Activated CD4-positive, alpha-beta T cell treated with anti-CD3 and anti-CD28 coated beads, Interleukin-2, amount 10 ng/mL, durations not matched to agents 7 days and 5 days (primary cell): ENCODE measurements around the gene ATP10B. TPM values are rescaled to one million over a fixed set of nuclear protein-coding genes. Genes with fewer than 3 reads are reported as not detected.

Experiments used
- CTCF ChIA-PET: fragments of 350-600 bp; sonication (Branson Sonifier 250); formaldehyde crosslinking; loops from one replicate; lab custom pipeline; 2021; ENCODE audit warnings: antibody characterized with exemption; lab: Charles Lee
- POLR2A ChIA-PET: fragments of 350-600 bp; sonication (Branson Sonifier 250); formaldehyde crosslinking; loops from one replicate; lab custom pipeline; 2021; ENCODE audit warnings: antibody characterized with exemption; lab: Charles Lee
- DNase-seq: peaks from one replicate; pipeline ENCODE4 v3.0.0-alpha.2; 2020
- H3K27ac Mint-ChIP-seq: one replicate; pipeline ENCODE4 v1.8.0; 2021; ENCODE audit warnings: mild to moderate bottlenecking, moderate library complexity, mixed read lengths
- H3K27me3 Mint-ChIP-seq: one replicate; pipeline ENCODE4 v1.8.0; 2021; ENCODE audit warnings: mixed read lengths
- H3K36me3 Mint-ChIP-seq: one replicate; pipeline ENCODE4 v1.8.0; 2021; ENCODE audit warnings: low read depth, mixed read lengths
- H3K4me1 Mint-ChIP-seq: one replicate; pipeline ENCODE4 v1.8.0; 2021; ENCODE audit warnings: mixed read lengths
- H3K4me3 Mint-ChIP-seq: one replicate; pipeline ENCODE4 v1.8.0; 2021; ENCODE audit warnings: mild to moderate bottlenecking, moderate library complexity, mixed read lengths
- H3K9me3 Mint-ChIP-seq: one replicate; pipeline ENCODE4 v1.8.0; 2021; ENCODE audit warnings: mixed read lengths
- total RNA-seq, 2 experiments: library from RNA; stranded (reverse); gene quantifications; one replicate each; pipeline ENCODE4 v1.2.3, GENCODE V29; 2021

Gene ATP10B
- total RNA-seq, 2 experiments from 2014 or later, result not detected

DNA sequence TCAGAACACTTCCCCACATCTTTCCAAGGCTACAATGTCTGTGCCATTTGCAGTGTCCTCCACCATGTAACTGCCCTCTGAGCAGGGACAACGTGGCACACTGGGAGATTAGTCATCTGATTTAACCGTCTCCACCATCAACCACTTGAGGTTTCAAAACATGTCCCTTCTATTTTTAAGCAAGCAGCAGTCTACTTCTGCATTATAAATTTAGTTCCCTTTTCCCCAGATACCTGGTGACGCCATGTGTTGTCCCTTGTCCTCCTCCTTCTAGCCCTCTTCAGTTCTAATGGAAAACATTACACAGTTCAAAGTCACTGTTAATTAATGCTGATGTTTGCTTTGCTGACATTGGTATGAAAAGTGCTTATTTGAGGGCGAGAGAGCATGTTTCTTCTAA is 52.8 kb downstream of the ATP10B start:
- ChIA-PET CTCF (no interaction called here), POLR2A (no interaction called here)
- no peaks in the 10 kb centered on the region for H3K4me1 Mint-ChIP-seq

GRCh38 chr5:160797020-160797419 is 55.0 kb downstream of the ATP10B start:
- POLR2A ChIA-PET, result no interaction called here
- H3K27ac Mint-ChIP-seq, result no peak overlapping the region
- CTCF ChIA-PET, result interaction anchor here (1.0 kb wide), 1 partner anchor 577 kb away, joined by 3 read pairs; no protein-coding TSS in a partner anchor
- no peak overlapping the region for H3K4me3 Mint-ChIP-seq
- DNase-seq, result no peak
- no peaks in the 10 kb centered on the region for H3K27me3 Mint-ChIP-seq
- no peaks in the 10 kb centered on the region for H3K9me3 Mint-ChIP-seq
- H3K36me3 Mint-ChIP-seq, result no peaks in the 10 kb centered on the region
- H3K4me1 Mint-ChIP-seq, result no peaks in the 10 kb centered on the region

More for the DNA sequence above, 52.8 kb downstream of the ATP10B start:
- Mint-ChIP-seq H3K9me3 (no peaks in the 10 kb centered on the region), H3K27me3 (no peaks in the 10 kb centered on the region), H3K4me3 (no peak overlapping the region), H3K27ac (no peak overlapping the region), H3K36me3 (no peaks in the 10 kb centered on the region)
- DNase-seq, result no peak

GRCh38 chr5:160793530-160793899 is 58.5 kb downstream of the ATP10B start:
- Mint-ChIP-seq H3K27me3 (peaks cover 3% of the 10 kb centered on the region), H3K27ac (no peak overlapping the region), H3K9me3 (no peaks in the 10 kb centered on the region), H3K4me3 (no peak overlapping the region), H3K4me1 (no peaks in the 10 kb centered on the region), H3K36me3 (no peaks in the 10 kb centered on the region)
- POLR2A ChIA-PET, result no interaction called here
- CTCF ChIA-PET, result no interaction called here
- DNase-seq, result no peak

DNA sequence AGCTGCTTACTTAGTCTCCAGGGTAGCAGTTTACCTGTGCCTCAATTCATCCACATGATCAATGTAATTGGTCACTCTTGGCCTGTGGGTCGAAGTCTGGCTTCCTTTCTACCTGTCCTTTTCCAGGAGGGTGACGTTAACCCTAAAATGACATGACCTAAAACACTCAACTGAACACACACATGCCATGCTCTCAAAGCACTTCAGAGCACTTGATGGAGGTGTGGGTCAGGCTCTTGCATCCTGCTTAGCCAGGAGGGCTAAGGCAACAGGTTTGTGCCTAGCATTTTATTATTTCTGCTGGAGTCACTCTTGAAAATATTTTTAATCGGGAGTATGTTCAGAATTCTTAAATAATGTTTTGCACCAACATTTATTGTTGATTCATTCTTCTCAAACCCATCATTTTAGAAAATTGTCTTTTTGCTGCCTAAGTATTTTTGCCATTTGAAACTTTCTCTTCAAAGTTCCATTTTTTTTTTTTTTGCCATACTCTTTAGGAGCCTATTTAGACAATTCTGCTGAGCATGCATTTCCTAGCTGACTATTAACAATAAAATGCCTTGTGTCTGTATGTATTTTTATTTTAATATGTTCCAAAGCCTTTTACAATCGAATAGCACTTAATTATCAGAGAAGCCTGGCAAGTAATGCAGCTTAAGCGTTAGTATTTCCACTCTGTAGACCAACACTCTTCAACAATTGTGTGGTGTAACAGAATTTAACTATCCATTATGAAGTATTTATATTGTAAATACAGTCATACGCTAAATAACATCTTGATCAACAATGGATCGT is 59.1 kb downstream of the ATP10B start:
- H3K4me1 Mint-ChIP-seq, result no peaks in the 10 kb centered on the region
- peaks cover 3% of the 10 kb centered on the region for H3K27me3 Mint-ChIP-seq
- no peaks in the 10 kb centered on the region for H3K9me3 Mint-ChIP-seq
- DNase-seq, result no peak
- CTCF ChIA-PET, result no interaction called here
- POLR2A ChIA-PET, result no interaction called here
- H3K27ac Mint-ChIP-seq, result no peak overlapping the region
- no peaks in the 10 kb centered on the region for H3K36me3 Mint-ChIP-seq
- no peak overlapping the region for H3K4me3 Mint-ChIP-seq

GRCh38 chr5:160792281-160792680 is 59.7 kb downstream of the ATP10B start:
- Mint-ChIP-seq H3K27me3 (peaks cover 3% of the 10 kb centered on the region), H3K36me3 (no peaks in the 10 kb centered on the region), H3K4me3 (no peak overlapping the region), H3K27ac (no peak overlapping the region), H3K9me3 (no peaks in the 10 kb centered on the region), H3K4me1 (no peaks in the 10 kb centered on the region)
- no peak for DNase-seq
- ChIA-PET CTCF (no interaction called here), POLR2A (no interaction called here)

DNA sequence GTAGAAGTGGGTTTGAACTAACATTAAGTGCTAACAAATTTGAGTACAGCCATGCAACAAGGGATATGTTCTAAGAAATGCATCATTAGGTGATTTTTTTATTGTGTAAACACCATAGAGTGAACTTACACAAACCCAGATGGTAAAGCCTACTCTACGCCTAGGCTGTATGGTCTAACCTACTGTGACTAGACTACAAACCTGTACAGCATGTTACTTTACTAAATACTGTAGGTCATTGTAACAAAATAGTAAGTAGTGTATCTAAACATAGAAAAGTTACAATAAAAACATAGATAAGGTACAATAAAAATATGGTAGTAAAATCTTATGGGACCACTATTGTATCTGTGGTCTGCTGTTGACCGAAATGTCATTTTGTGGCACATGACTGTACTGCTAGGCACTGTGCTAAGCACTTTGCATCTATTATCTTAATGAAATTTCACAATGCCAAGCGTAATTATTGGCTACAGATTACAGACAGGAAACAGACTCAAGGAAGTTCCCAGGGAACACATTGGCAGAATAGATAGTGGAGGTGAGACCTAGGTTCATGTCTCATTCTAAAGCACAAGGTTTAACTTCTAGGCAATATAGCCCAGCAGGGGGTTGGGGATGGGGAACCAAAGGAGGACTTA is 62.7 kb downstream of the ATP10B start:
- CTCF ChIA-PET, result no interaction called here
- POLR2A ChIA-PET, result no interaction called here
- DNase-seq, result no peak
- Mint-ChIP-seq H3K9me3 (no peaks in the 10 kb centered on the region), H3K36me3 (no peaks in the 10 kb centered on the region), H3K4me3 (no peak overlapping the region), H3K4me1 (no peaks in the 10 kb centered on the region), H3K27ac (no peak overlapping the region), H3K27me3 (peaks cover 6% of the 10 kb centered on the region)

DNA sequence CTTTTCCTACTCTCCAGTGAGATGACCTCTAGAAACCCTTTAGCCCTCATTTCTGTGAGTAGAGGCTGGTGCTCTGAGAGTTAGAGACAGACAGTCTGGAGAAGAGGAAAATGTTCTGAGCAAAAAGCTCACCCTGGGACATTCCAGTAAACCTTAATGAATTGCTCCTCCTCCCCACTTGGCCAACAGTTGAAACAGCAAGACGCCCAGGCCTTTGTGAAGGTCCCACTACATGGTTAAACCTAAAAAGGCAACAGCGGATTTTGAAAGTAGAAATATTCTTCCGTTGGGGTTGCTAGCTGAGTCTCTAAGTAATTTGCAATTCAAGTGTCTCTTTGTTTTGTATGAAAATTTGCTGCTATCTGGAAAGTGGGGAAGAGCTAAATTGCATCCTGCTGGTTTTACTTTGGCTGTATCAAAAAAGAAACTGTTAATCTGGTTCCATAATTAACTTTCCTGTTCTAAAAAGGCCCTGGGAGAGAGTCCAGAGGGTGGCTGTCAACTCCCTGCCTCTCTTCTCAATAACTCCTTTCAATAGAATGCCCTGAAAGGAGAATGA is 63.8 kb downstream of the ATP10B start:
- ChIA-PET CTCF (interaction anchor here (0.9 to 1.4 kb wide), 2 partner anchors 64 to 138 kb away, joined by 3 read pairs; partner anchors contain the start of gene ATP10B), POLR2A (no interaction called here)

DNA sequence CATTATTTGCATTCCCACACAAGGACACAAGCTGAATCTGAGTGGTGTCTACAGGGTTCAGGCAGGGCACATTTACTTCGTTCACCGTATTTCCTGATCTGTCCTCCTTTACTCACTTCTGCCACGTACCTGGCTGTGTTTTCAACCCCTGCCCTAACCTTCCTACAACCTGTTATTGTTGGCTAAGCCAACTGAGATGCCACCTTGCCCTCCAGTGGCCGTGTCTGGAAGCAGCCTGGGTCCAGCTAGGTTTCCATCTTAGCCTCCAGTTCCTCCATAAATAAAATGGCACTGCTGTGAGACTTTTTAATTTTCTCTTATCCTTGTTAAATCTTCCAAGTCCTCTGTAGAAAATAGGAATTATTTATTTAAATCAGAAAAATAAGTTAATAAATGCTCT is 64.8 kb downstream of the ATP10B start:
- no peaks in the 10 kb centered on the region for H3K36me3 Mint-ChIP-seq
- H3K27ac Mint-ChIP-seq, result no peak overlapping the region
- ChIA-PET POLR2A (interaction anchor here (0.6 kb wide), 1 partner anchor 10 kb away, joined by 3 read pairs; no protein-coding TSS in a partner anchor), CTCF (interaction anchor here (1.2 to 1.4 kb wide), 2 partner anchors 138 to 345 kb away, joined by 3 to 4 read pairs; no protein-coding TSS in a partner anchor)
- no peaks in the 10 kb centered on the region for H3K4me1 Mint-ChIP-seq
- H3K4me3 Mint-ChIP-seq, result no peak overlapping the region
- H3K27me3 Mint-ChIP-seq, result peaks cover 6% of the 10 kb centered on the region
- no peak for DNase-seq
- no peaks in the 10 kb centered on the region for H3K9me3 Mint-ChIP-seq

More for the DNA sequence above, 63.8 kb downstream of the ATP10B start:
- DNase-seq, result no peak
- Mint-ChIP-seq H3K4me3 (no peak overlapping the region), H3K36me3 (no peaks in the 10 kb centered on the region), H3K4me1 (no peaks in the 10 kb centered on the region), H3K27ac (no peak overlapping the region), H3K27me3 (peaks cover 6% of the 10 kb centered on the region), H3K9me3 (no peaks in the 10 kb centered on the region)

DNA sequence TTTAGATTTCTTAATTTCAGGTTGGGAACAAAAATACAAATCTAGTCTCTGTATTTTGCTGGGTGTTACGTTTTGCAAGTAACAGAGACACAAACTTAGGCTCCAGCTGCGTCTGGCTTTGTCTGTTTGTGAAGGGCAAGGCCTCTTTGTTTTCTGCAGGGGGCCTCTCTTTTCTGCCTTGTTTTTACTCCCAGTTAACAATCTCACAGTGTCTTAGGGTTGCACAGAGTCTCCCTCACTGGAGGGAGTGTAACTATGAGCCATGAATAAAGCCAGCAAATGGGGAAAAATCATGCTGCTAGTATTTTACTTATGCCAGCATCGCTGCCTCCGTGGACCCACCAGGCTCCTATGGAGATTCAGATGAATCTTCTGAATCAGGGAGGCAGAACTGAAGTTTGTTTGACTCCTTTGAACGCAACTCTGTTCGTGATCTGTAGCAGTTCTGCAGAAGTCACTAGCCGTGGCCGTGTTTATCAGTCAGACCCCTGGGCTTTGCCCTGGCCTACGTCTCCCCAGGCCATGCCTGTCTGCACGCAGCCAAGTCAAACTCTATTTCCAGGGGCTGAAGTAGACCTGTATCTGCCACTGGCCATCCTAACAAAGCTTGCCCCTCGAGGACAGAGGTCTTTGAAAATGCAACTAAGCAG is 77.2 kb downstream of the ATP10B start:
- H3K27me3 Mint-ChIP-seq, result no peaks in the 10 kb centered on the region
- H3K4me3 Mint-ChIP-seq, result no peak overlapping the region
- CTCF ChIA-PET, result no interaction called here
- no peaks in the 10 kb centered on the region for H3K36me3 Mint-ChIP-seq
- H3K27ac Mint-ChIP-seq, result no peak overlapping the region
- H3K4me1 Mint-ChIP-seq, result no peaks in the 10 kb centered on the region
- H3K9me3 Mint-ChIP-seq, result no peaks in the 10 kb centered on the region
- POLR2A ChIA-PET, result interaction anchor here (0.6 kb wide), 1 partner anchor 13 kb away, joined by 3 read pairs; no protein-coding TSS in a partner anchor
- no peak for DNase-seq

- no peak overlapping the region for H3K4me3 Mint-ChIP-seq
- no peak for DNase-seq
- POLR2A ChIA-PET, result interaction anchor here (0.6 kb wide), 1 partner anchor 12 kb away, joined by 3 read pairs; no protein-coding TSS in a partner anchor
- H3K27me3 Mint-ChIP-seq, result no peaks in the 10 kb centered on the region
- no peaks in the 10 kb centered on the region for H3K4me1 Mint-ChIP-seq
- H3K27ac Mint-ChIP-seq, result no peak overlapping the region
- CTCF ChIA-PET, result no interaction called here
- no peaks in the 10 kb centered on the region for H3K36me3 Mint-ChIP-seq
- no peaks in the 10 kb centered on the region for H3K9me3 Mint-ChIP-seq
Measured at GRCh38 chr5:160773646-160774410, 78.2 kb downstream of the ATP10B start.

DNA sequence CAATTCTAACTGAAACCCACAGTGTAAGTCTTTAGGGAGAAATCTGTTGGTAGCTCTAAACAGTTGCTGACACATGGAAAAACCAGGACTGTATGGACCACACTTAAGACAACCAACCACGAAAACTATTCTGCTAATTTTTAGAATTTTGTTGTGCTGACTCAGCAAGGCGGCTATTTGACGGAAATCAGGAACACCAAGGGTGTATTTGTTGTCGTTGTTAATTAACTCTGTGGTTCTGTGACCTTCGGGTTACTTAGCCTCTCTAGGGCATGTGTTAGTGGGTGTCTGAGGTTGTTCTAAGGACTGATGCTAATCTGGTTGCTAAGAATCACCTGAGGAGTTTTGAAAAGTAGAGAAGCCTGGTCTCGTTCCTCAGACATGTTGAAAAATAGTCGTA is 79.2 kb downstream of the ATP10B start:
- Mint-ChIP-seq H3K4me3 (no peak overlapping the region), H3K9me3 (no peaks in the 10 kb centered on the region), H3K4me1 (no peaks in the 10 kb centered on the region), H3K27ac (no peak overlapping the region), H3K36me3 (no peaks in the 10 kb centered on the region), H3K27me3 (no peaks in the 10 kb centered on the region)
- ChIA-PET POLR2A (no interaction called here), CTCF (no interaction called here)
- no peak for DNase-seq

GRCh38 chr5:160770718-160771117 is 81.3 kb downstream of the ATP10B start:
- Mint-ChIP-seq H3K36me3 (no peaks in the 10 kb centered on the region), H3K9me3 (no peaks in the 10 kb centered on the region), H3K27ac (no peak overlapping the region), H3K27me3 (no peaks in the 10 kb centered on the region), H3K4me1 (no peaks in the 10 kb centered on the region), H3K4me3 (no peak overlapping the region)
- DNase-seq, result no peak
- POLR2A ChIA-PET, result no interaction called here
- CTCF ChIA-PET, result no interaction called here
